HUES48 (cell line): Measurements from ENCODE around the gene ATP5PO.

ENCODE experiments used
- H3K27ac ChIP-seq: one replicate; pipeline ENCODE4 v1.7.0; 2013; ENCODE audit warnings: low read depth, low read length, inconsistent platforms
- H3K27me3 ChIP-seq: 2 replicates; pipeline ENCODE4 v1.6.1; 2013; ENCODE audit warnings: mild to moderate bottlenecking, low read length; ENCODE audit not compliant: control insufficient read depth, insufficient read depth
- H3K36me3 ChIP-seq: 2 replicates; pipeline ENCODE4 v1.6.1; 2013; ENCODE audit warnings: low read length; ENCODE audit not compliant: control insufficient read depth, insufficient read depth
- H3K4me1 ChIP-seq: 2 replicates; pipeline ENCODE4 v1.6.1; 2013; ENCODE audit warnings: mild to moderate bottlenecking, low read length; ENCODE audit not compliant: control insufficient read depth, insufficient read depth
- H3K4me3 ChIP-seq: 2 replicates; pipeline ENCODE4 v1.5.1; 2013; ENCODE audit warnings: mild to moderate bottlenecking, low read depth, low read length
- H3K9ac ChIP-seq: 2 replicates; pipeline ENCODE4 v1.6.1; 2013; ENCODE audit warnings: mild to moderate bottlenecking, low read depth, low read length, moderate library complexity
- H3K9me3 ChIP-seq: 2 replicates; pipeline ENCODE4 v1.6.1; 2013; ENCODE audit warnings: low read length; ENCODE audit not compliant: control insufficient read depth, insufficient read depth

The ATP5PO gene

DNA sequence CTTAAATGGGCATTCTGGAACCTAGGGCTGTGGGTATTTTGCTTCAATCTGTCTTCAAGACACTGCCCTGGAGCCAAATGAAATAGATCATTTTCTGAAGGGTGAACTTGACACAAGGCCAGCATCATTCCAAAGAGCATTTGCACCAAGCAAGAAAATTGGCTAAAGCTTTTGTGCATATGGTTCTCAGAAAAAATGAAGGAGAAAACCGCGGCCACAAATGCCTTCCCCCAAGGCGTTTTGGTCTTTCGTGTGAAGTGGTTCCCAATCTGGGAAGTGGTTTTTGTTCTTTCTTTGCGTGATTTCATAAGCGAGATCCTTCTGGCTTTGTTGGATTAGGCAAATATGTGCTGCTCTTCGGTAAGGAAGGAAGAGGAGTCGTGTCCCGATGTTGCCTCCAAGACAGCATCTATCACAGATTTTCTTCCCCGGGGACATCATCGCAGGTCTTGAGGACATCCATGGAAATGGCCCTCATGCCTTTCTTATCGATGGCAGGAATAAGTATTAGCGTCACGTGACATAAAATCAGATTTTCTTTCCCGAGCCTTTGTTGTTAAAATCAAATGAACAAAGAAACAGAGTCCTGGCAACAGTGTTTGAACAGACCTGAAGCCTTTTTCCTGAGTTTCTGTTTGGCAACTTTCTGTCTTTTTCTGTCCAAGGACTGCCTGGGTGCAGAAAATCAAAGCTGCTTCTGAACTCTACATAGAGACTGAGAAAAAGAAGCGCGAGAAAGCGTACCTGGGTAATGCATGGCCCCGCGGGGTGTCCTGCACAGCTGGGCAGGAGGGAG is 31.0 kb downstream of the ATP5PO start:
- Histone ChIP-seq H3K9me3 (no peaks in the 10 kb centered on the region), H3K36me3 (no peaks in the 10 kb centered on the region), H3K9ac (no peak overlapping the region), H3K27me3 (no peaks in the 10 kb centered on the region), H3K4me1 (peaks cover 12% of the 10 kb centered on the region), H3K27ac (no peak overlapping the region), H3K4me3 (no peak overlapping the region)

- no peak overlapping the region for H3K4me3 ChIP-seq
- peaks cover 12% of the 10 kb centered on the region for H3K4me1 ChIP-seq
- no peaks in the 10 kb centered on the region for H3K27me3 ChIP-seq
- H3K36me3 ChIP-seq: no peaks in the 10 kb centered on the region
- no peaks in the 10 kb centered on the region for H3K9me3 ChIP-seq
- H3K27ac ChIP-seq: no peak overlapping the region
- H3K9ac ChIP-seq: no peak overlapping the region
These were observed 32.5 kb downstream of the ATP5PO start for GRCh38 chr21:33883118-33883517.

DNA sequence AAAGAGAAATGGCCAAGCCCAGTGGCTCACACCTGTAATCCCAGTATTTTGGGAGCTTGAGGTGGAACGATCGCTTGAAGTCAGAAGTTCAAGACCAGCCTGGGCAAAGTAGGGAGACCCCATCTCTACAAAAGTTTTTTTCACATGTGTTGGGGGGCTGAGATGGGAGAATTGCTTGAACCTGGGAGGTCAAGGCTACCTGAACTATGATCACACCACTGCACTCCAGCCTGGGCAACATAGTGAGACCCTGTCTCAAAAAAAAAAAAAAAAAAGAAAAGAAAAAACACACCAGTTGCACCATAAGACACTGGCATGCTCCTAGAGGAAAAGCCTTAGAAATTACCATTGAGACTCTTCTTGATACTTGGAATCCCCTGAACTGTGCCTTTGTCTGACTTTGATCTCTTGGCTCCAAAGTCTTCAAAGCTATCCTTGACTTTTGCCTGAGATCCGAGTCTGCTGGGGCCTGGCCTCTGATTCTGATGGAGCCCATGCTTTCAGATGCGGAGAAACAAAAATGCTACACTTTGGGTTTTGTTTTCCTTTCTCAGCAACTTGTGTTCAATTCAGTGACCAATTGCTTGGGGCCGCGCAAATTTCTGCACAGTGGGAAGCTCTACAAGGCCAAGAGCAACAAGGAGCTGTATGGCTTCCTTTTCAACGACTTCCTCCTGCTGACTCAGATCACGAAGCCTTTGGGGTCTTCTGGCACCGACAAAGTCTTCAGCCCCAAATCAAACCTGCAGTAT is 33.7 kb downstream of the ATP5PO start:
- Histone ChIP-seq H3K9ac (no peak overlapping the region), H3K36me3 (no peaks in the 10 kb centered on the region), H3K27ac (no peak overlapping the region), H3K4me3 (no peak overlapping the region), H3K27me3 (no peaks in the 10 kb centered on the region), H3K4me1 (peaks cover 12% of the 10 kb centered on the region), H3K9me3 (no peaks in the 10 kb centered on the region)

GRCh38 chr21:33880626-33881025 is 35.0 kb downstream of the ATP5PO start:
- no peaks in the 10 kb centered on the region for H3K27me3 ChIP-seq
- peaks cover 12% of the 10 kb centered on the region for H3K4me1 ChIP-seq
- H3K9me3 ChIP-seq: no peaks in the 10 kb centered on the region
- no peak overlapping the region for H3K9ac ChIP-seq
- H3K27ac ChIP-seq: no peak overlapping the region
- no peaks in the 10 kb centered on the region for H3K36me3 ChIP-seq
- no peak overlapping the region for H3K4me3 ChIP-seq

DNA sequence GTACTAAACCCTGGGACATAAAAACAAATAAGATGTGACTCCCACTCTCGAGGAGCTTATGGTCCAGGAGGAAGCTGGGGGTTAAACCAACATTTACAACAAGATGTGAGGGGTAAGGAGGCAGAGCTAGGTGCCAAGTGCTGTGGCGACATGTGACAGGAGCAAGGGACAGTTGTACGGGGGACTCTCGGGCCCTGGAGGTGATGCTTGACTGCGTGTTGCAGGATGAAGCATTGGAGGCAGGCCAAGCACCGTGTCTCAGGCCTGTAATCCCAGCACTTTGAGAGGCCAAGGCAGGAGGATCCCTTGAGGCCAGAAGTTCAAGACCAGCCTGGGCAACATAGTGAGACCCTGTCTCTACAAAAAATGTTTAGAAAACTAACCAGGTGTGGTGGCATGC is 36.8 kb downstream of the ATP5PO start:
- Histone ChIP-seq H3K9me3 (no peaks in the 10 kb centered on the region), H3K4me3 (no peak overlapping the region), H3K36me3 (no peaks in the 10 kb centered on the region), H3K9ac (no peak overlapping the region), H3K4me1 (no peaks in the 10 kb centered on the region), H3K27me3 (no peaks in the 10 kb centered on the region), H3K27ac (no peak overlapping the region)

DNA sequence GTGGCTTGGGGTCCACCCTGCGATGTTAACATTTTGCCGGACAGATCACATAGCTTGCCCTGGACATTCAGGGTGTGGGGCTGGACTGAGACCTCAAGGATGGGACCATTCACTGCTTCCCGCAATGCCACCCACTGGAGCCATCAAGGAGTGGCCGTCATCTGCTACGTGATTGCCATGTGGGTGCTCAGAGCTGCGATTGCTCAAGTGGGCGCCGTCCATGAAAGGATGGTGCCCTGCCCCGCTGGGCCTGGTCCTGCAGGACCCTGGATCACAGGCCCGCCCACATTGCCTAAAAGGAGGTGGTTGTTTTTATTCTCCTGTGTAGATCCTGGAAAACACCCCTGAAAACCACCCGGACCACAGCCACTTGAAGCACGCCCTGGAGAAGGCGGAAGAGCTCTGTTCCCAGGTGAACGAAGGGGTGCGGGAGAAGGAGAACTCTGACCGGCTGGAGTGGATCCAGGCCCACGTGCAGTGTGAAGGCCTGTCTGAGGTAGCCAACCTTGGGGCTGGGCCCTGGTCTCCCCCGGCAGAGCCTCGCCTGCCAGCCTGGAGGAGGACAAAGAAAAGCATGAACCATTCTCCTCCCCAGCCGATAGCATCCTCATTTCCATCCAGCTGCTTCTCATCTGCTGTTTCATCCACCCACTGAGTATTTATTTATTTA is 40.4 kb downstream of the ATP5PO start:
- H3K36me3 ChIP-seq: no peaks in the 10 kb centered on the region
- H3K4me1 ChIP-seq: no peaks in the 10 kb centered on the region
- no peaks in the 10 kb centered on the region for H3K9me3 ChIP-seq
- H3K4me3 ChIP-seq: no peak overlapping the region
- no peaks in the 10 kb centered on the region for H3K27me3 ChIP-seq
- H3K9ac ChIP-seq: no peak overlapping the region
- no peak overlapping the region for H3K27ac ChIP-seq

DNA sequence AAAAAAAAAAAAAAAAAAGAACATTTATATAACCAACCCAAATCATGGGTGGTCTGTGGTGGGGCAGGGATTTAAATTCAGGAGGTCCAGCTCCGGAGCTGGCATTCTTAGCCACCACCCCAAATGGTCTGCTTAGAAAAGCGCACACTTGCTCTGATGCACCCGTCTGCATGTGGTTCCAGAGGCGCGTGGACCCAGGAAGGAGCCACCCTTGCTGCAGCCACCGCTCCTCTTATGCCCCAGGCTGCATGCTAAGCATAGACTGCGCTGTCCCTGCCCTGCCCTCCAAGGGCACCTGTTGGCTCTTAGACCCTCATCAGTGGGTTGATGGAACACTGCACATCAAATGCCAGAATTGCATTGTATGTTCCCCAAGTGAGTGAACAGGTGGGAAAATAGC is 41.4 kb downstream of the ATP5PO start:
- Histone ChIP-seq H3K36me3 (no peaks in the 10 kb centered on the region), H3K27me3 (no peaks in the 10 kb centered on the region), H3K4me3 (no peak overlapping the region), H3K9me3 (no peaks in the 10 kb centered on the region), H3K4me1 (no peaks in the 10 kb centered on the region), H3K27ac (no peak overlapping the region), H3K9ac (no peak overlapping the region)

DNA sequence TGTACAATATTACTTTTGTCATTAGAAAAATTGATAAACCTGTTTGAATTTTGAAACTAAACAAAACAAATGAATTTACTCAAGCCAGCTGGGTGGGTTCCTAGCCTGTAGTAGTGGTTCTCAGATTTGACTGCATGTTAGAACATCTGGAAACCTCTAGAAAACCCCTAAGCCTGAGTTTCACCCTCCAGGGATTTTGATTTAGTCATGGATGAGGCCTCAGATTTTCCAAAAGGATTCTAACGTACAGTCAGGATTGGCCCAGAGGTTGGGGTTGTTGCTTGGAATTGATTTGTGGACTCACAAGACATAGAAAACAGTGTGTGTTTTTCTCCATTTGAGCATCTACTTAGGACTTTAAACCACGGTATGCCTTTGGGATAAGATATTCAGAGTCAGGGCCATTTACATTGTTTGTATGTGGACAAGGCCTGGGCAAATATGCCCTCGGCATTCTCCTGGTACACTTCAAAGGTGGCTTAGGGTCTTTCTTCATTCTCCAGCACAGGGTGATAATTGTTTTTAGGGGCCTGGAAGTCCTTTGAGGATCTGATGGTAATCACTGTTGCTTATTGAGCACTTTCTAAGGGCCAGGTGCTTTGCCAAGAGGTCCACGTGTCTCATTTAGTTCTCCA is 42.6 kb downstream of the ATP5PO start:
- H3K4me3 ChIP-seq: no peak overlapping the region
- H3K4me1 ChIP-seq: no peaks in the 10 kb centered on the region
- H3K36me3 ChIP-seq: no peaks in the 10 kb centered on the region
- no peaks in the 10 kb centered on the region for H3K27me3 ChIP-seq
- H3K9ac ChIP-seq: no peak overlapping the region
- no peak overlapping the region for H3K27ac ChIP-seq
- no peaks in the 10 kb centered on the region for H3K9me3 ChIP-seq

DNA sequence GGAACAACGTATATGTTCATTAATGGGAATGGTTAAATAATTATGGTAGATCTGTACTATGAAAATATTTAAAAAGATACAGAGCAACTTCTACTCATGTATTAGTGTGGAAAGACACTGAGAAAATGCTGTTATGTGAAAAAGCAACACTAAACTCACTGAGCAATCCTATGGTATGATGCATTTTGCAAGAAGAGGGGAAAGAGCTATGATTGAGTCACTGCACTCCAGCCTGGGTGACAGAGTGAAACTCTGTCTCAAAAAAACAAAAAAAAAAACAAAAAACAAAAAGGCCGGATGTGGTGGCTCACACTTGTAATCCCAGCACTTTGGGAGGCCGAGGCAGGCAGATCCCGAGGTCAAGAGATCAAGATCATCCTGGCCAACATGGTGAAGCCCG is 44.4 kb downstream of the ATP5PO start:
- no peaks in the 10 kb centered on the region for H3K36me3 ChIP-seq
- H3K27ac ChIP-seq: no peak overlapping the region
- no peaks in the 10 kb centered on the region for H3K4me1 ChIP-seq
- no peak overlapping the region for H3K4me3 ChIP-seq
- H3K9ac ChIP-seq: no peak overlapping the region
- H3K9me3 ChIP-seq: no peaks in the 10 kb centered on the region
- no peaks in the 10 kb centered on the region for H3K27me3 ChIP-seq

DNA sequence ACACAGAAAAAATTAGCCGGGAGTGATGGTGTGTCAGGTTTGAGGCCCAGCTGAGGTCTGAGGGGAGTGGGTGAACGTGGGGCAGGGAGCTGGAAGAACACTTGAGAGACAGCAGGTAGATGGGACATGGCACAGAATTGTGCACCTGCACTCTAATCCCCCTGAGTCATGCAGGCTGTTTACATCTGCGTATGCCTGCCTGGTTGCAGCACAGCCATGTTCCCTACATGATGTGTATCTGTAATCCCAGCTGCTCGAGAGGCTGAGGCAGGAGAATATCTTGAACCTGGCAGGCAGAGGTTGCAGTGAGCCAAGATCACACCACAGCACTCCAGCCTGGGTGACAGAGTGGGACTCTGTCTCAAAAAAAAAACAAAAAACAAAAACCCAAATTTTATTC is 44.8 kb downstream of the ATP5PO start:
- Histone ChIP-seq H3K27ac (no peak overlapping the region), H3K4me3 (no peak overlapping the region), H3K27me3 (no peaks in the 10 kb centered on the region), H3K36me3 (no peaks in the 10 kb centered on the region), H3K9me3 (no peaks in the 10 kb centered on the region), H3K9ac (no peak overlapping the region), H3K4me1 (no peaks in the 10 kb centered on the region)
